GM19035 (cell line): ENCODE results near the gene CTSG.
"Not testable (repeated sequence)": the region's sequence is repeated elsewhere in the genome, so short reads cannot be mapped to it uniquely, and the experiment has no call there.

Experiments used
- ATAC-seq: cut with Tn5 transposase; IDR thresholded peaks from one replicate; pipeline ENCODE4 v1.9.1; 2021; ENCODE audit not compliant: unreplicated experiment

CTSG gene, protein sequence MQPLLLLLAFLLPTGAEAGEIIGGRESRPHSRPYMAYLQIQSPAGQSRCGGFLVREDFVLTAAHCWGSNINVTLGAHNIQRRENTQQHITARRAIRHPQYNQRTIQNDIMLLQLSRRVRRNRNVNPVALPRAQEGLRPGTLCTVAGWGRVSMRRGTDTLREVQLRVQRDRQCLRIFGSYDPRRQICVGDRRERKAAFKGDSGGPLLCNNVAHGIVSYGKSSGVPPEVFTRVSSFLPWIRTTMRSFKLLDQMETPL

GRCh38 chr14:24576182-24576581 lies at the start of gene CTSG:
TSS of gene CTSG (minus strand) at chr14:24576250. CDS start at chr14:24576223, 27 bp downstream.
- no peak for ATAC-seq

- ATAC-seq = no peak
Measured at GRCh38 chr14:24613747-24614146, 37.7 kb upstream of the CTSG start.

DNA sequence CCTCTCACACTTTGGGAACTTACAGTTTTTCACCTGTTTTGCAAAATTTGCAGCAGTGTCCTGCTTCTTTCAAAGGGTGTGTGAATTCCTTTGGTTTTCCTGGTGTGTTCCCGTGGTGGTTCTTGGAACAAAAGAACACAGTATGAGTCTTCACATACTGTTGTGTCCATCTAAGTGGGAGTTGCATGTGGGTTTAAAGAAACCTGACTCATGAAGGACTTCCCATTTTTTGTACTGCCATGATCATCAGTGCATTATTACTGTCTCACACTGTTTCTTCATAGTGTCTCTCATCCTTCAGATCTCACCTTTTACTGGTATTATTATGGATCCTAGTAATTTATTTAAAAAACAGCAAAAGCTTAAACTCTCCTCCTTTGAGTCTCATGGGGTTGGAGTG lies 37.2 kb upstream of the CTSG start:
- ATAC-seq = no peak

DNA sequence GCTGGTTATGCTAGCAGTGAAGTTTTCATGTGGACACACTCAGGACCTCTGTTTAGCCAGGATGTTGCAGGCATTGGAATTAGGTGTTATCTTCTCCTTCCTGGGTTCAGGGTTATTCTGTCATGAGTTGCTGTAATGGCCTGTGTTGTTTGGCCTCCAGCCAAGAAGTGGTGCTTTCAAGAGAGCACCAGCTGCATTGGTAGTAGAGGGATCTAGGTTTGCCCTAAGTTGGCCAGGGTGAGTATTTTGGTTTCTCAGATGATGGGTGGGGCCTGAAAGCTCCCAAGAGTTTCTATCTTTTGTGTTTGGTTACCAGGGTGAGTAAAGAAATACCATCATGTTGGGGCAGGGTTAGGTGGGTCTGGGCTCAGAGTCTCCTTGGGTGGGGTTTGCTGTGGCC lies 36.1 kb upstream of the CTSG start:
- ATAC-seq = no peak

DNA sequence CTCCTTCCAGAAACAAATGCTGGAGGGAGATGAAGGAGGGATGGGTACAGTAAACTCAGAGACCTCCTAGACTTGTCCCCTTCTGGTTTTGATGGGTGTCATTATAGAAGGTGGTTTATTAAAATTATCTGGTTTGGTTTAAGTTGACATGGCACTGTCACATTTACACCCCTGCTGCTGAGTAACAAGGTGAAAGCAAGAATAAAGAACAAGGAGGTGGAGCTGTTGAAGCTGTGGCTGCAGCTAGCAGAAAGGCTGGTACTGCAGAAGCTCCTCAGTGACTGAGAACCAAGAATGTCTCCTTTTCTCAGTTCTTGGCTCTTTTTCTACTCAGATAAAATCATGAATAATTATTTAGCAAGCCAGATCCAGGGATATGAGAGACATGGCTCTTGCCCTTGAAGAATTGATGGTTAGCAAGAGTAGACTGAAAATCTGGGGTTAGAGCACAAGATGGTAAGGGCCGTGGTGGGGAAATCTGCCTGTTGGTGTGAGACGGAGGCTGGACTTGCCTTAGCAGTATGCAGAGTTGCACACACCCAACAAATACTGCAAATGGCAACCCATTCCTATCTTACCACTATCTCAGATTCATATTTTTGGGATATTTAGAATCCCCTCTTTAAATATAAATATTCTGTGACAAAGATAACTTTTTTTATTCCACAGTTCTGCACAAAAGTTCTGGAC lies 33.8 kb upstream of the CTSG start, which contains the start of gene GZMH:
Gene GZMH, minus strand, starts transcription at position 31 of the 690 bp plus-strand sequence. CDS start 72 bp downstream, outside the sequence.
- no peak for ATAC-seq

GRCh38 chr14:24607635-24608514 lies 31.8 kb upstream of the CTSG start:
- ATAC-seq = no peak

- no peak for ATAC-seq
Measured at GRCh38 chr14:24607081-24607480, 31.0 kb upstream of the CTSG start.

- no peak for ATAC-seq
Measured at GRCh38 chr14:24606297-24606696, 30.2 kb upstream of the CTSG start.

- ATAC-seq = peak; percentile 83
Measured at GRCh38 chr14:24605435-24606190, 29.6 kb upstream of the CTSG start.

DNA sequence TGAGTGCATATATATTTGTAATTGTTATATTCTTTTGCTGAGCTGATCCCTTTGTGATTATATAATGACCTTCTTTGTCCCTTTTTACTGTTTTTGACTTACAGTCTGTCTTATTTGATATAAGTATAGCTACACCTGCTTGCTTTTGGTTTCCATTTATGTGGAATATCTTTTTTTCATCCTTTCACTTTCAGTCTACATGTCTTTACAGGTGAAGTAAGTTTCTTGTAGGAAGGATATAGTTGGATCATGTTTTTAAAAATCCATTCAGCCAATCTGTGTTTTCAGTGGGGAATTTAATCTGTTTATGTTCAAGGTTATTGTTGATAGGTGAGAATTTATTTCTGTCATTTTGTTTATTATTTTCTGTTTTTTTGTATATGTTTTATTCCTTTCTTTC lies 21.4 kb upstream of the CTSG start:
- no peak for ATAC-seq

GRCh38 chr14:24595073-24595808 lies 19.2 kb upstream of the CTSG start:
- ATAC-seq = no peak

DNA sequence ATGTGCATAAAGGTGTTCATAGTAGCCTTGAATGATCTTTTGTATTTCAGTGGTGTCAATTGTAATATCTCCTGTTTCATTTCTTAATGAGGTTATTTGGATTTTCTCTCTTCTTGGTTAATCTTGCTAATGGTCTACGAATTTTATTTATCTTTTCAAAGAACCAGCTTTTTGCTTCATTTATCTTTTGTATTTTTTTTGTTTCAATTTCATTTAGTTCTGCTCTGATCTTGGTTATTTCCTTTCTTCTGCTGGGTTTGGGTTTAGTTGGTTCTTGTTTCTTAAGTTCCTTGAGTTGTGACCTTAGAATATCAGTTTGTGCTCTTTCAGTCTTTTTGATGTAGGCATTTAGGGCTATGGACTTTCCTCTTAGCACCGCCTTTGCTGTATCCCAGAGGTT lies 15.0 kb upstream of the CTSG start:
- ATAC-seq = not testable (repeated sequence)

GRCh38 chr14:24584402-24584801 lies 8.4 kb upstream of the CTSG start:
- ATAC-seq = not testable (repeated sequence)

DNA sequence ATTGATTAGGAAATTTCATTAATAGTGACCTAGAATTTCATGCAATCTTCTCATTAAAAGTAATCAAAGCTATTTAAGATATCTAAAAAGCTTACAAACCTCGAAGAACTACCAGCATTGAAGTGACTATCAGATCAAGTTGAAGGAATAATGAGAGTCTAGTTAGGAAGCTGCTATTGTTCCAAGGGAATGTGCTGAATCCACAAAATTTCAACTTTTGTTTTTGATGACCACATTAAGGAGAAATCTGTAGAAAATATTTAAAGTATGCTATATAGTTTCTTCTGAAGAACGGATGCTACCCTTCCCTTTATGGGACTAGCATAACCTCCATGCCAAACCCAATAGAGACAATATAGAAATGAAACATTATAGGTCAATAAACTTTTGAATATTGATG lies 2.5 kb upstream of the CTSG start:
- no peak for ATAC-seq

- ATAC-seq = no peak
Measured at GRCh38 chr14:24576771-24577170, 721 bp upstream of the CTSG start.

DNA sequence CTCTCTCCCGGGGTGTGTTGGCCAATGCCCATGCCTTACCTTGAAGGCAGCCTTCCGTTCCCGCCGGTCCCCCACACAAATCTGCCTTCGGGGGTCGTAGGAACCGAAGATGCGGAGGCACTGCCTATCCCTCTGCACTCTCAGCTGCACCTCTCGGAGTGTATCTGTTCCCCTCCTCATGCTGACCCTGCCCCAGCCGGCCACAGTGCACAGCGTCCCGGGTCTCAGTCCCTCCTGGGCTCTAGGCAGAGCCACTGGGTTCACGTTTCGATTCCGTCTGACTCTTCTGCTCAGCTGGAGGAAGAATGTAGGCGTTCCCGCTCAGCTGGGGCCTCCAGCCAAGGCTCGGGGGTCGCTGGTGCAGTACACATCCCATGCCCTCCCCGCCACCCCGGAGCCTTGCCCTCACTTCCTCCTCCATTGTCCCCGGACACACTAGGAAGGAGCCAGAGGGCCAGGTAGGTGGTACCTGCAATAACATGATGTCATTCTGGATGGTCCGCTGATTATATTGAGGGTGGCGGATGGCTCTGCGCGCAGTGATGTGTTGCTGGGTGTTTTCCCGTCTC lies 1.8 kb downstream of the CTSG start:
- no peak for ATAC-seq

- no peak for ATAC-seq
Measured at GRCh38 chr14:24566318-24566717, 9.7 kb downstream of the CTSG start.

GRCh38 chr14:24565766-24566165 lies 10.3 kb downstream of the CTSG start:
- no peak for ATAC-seq

- ATAC-seq = no peak
Measured at GRCh38 chr14:24563505-24563904, 12.5 kb downstream of the CTSG start.

- no peak for ATAC-seq
Measured at GRCh38 chr14:24556756-24557155, 19.3 kb downstream of the CTSG start.
